Pancreas (tissue), 10 donors: ENCODE measurements around the gene CAPN3. TPM values are rescaled to one million over a fixed set of nuclear protein-coding genes. Genes with fewer than 3 reads are reported as not detected.
"Not testable (repeated sequence)": the region's sequence is repeated elsewhere in the genome, so short reads cannot be mapped to it uniquely, and the experiment has no call there.

Experiments used
- ATAC-seq, 4 donors: fragments of 200-7000 bp; cut with Tn5 transposase; one replicate each; pipeline versions ENCODE4 v1.8.0 to v1.9.1; 2020; ENCODE audit warnings: mild to moderate bottlenecking in 4 of 4, moderate library complexity in 4 of 4
- DNase-seq, 6 donors: peaks; one replicate each; pipeline ENCODE4 v3.0.0-alpha.2; 2020
- FAIRE-seq: peaks from 2 replicates; lab custom pipeline; 2012; peaks lifted over from hg19 to GRCh38; lab: Jason Lieb, UNC
- H3K27ac ChIP-seq, 4 donors: fragments of 200-600 bp; sonication (generic); 1 replicate in 3 of 4; 2 replicates in 1 of 4; pipeline versions ENCODE4 v1.5.0 to v1.8.0; 2020
- H3K27me3 ChIP-seq, 4 donors: fragments of 200-600 bp; one replicate each; pipeline ENCODE4 v1.8.0; 2021
- H3K36me3 ChIP-seq, 3 donors: fragments of 200-600 bp; sonication (generic) in 1 of 3; one replicate each; pipeline versions ENCODE4 v1.5.0 to v1.8.0; 2020 to 2021
- H3K4me1 ChIP-seq, 3 donors: fragments of 200-600 bp; one replicate each; pipeline ENCODE4 v1.8.0; 2021
- H3K4me3 ChIP-seq, 4 donors: fragments of 200-600 bp; sonication (generic) in 2 of 4; one replicate each; pipeline versions ENCODE4 v1.5.0 to v1.8.0; 2020 to 2021
- H3K9me3 ChIP-seq, 4 donors: fragments of 200-600 bp; one replicate each; pipeline ENCODE4 v1.8.0; 2021
- WGBS, 2 donors: extraction: QIAGEN DNeasy Blood & Tissue Kit; methylation state at CpG; one replicate each; pipeline ENCODE4 v1.1.7; 2013; 5-methylcytosine and 5-hydroxymethylcytosine counted together
- intact Hi-C, 3 donors: fragments of 100-400 bp; cut with DNase I; formaldehyde crosslinking; loops; one replicate each; pipeline versions ENCODE4 v1.11.1 to v1.14.2; 2022
- polyA plus RNA-seq, 2 donors: library from polyadenylated mRNA; stranded (reverse); fragments of 200-250 nt; gene quantifications; one replicate each; pipeline ENCODE4 v1.2.3, GENCODE V29; 2013
- total RNA-seq, 6 donors: library from RNA; stranded (reverse); fragmentation: NEBNext Ultra II Directional in 4 of 6; extraction: Animal tissue kit (Norgen Biotek cat#: 25700) in 4 of 6; gene quantifications; one replicate each; pipeline versions ENCODE4 v1.2.1 to v1.2.4, GENCODE V29; 2021 to 2023
- TF ChIP-seq, protein P1 (sequence below), 4 donors: fragments of 200-600 bp; sonication (generic) in 3 of 4; IDR thresholded peaks; one replicate each; pipeline versions ENCODE4 v1.5.0 to v1.8.0; 2021; ENCODE audit warnings: antibody characterized with exemption in 4 of 4
- donor health status: healthy with polysubstance abuse.
- donor health status: DM: no; HTN: no; CAD: no; lungs with moderate emphysema.
- donor health status: DM: no; HTN: no; CAD: no.
- donor health status: control.
- donor health status: control.
- donor health status: Bipolar disorder and iron deficiency.
- donor health status: DM: yes; HTN: yes; CAD: no.
- donor health status: DM: no; HTN: no; CAD: no.
- donor health status: DM: no; HTN: no; CAD: no.
- donor health status: DM: yes; HTN: yes; CAD: no.

The CAPN3 gene
- total RNA-seq (1 to 10 TPM; 1.8 to 6.7 (median 3.6) TPM), polyA plus RNA-seq (10 to 100 TPM; 23.5 to 35.8 TPM)

DNA sequence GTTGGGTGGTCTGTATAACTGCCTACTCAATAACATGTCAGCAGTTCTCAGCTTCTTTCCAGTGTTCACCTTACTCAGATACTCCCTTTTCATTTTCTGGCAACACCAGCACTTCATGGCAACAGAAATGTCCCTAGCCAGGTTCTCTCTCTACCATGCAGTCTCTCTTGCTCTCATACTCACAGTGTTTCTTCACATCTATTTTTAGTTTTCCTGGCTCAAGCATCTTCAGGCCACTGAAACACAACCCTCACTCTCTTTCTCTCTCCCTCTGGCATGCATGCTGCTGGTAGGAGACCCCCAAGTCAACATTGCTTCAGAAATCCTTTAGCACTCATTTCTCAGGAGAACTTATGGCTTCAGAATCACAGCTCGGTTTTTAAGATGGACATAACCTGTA lies at the start of gene CAPN3:
Gene CAPN3, plus strand, starts transcription at position 253 of the 400 bp plus-strand sequence. CDS start 305 bp downstream, outside the sequence.
- Histone ChIP-seq H3K4me3 (no peak within 1 kb of the TSS), H3K27ac (no peak within 1 kb of the TSS), H3K9me3 (no peaks in the 10 kb centered on the region), H3K36me3 (peaks cover 0 to 5% (median 0%) of the 10 kb centered on the region in 3 donors), H3K27me3 (no peaks in the 10 kb centered on the region), H3K4me1 (no peaks in the 10 kb centered on the region)
- 76 to 85% methylated on average over 1 of the region's 1 CpG for WGBS, 2 donors
- intact Hi-C loops, result no loop called here
- no peak for FAIRE-seq
- no peak for ATAC-seq
- TF ChIP-seq, protein P1, sequence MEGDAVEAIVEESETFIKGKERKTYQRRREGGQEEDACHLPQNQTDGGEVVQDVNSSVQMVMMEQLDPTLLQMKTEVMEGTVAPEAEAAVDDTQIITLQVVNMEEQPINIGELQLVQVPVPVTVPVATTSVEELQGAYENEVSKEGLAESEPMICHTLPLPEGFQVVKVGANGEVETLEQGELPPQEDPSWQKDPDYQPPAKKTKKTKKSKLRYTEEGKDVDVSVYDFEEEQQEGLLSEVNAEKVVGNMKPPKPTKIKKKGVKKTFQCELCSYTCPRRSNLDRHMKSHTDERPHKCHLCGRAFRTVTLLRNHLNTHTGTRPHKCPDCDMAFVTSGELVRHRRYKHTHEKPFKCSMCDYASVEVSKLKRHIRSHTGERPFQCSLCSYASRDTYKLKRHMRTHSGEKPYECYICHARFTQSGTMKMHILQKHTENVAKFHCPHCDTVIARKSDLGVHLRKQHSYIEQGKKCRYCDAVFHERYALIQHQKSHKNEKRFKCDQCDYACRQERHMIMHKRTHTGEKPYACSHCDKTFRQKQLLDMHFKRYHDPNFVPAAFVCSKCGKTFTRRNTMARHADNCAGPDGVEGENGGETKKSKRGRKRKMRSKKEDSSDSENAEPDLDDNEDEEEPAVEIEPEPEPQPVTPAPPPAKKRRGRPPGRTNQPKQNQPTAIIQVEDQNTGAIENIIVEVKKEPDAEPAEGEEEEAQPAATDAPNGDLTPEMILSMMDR (IDR thresholded peaks at IDR 0.05), result no peak
- DNase-seq, result no peak

DNA sequence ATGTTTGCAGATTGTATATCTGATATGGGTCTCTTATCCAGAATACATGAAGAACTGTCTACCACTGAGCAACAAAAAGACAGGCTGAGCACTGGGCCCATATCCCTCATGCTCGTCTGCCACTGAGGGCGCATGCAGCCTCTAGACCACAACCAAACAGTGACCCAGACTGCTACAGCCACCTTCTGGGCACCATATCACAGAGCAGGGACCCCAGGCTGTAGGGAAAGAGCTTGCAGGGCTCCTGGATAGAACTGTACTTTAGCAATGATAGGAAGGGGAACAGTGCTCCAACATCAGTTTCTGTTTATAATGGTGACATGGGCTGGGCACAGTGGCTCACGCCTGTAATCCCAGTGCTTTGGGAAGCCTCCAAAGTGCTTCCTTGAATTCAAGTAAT lies 45.8 kb upstream of the CAPN3 start:
- Histone ChIP-seq H3K4me1 (no peaks in the 10 kb centered on the region), H3K4me3 (no peak overlapping the region), H3K36me3 (peaks cover 0 to 7% (median 0%) of the 10 kb centered on the region in 3 donors), H3K27me3 (no peaks in the 10 kb centered on the region), H3K27ac (no peak overlapping the region), H3K9me3 (no peaks in the 10 kb centered on the region)
- intact Hi-C loops, result no loop called here
- WGBS, 2 donors, result 45 to 53% methylated on average over 3 of the region's 3 CpGs
- no peak for ATAC-seq
- no peak for DNase-seq
- TF ChIP-seq, protein P1 (IDR thresholded peaks at IDR 0.05), result no peak
- FAIRE-seq, result no peak

DNA sequence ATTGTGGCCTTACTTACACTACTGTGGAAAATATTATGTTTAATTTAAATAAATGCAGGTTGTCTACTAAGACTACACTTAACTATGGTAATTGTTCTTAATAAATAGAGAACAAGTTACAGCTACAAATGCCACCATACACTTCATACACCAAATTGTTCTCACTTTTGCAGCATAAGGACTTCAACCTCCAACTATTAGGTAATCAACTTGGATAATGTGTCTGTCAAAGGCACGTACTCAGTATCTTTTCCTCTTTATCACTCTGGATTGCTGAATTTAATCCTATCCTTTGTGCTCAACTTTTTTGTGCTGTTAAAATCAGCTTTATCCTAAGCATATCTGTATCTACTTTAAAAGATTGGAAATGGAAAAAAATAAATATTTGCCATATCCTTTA lies 44.5 kb upstream of the CAPN3 start:
- ATAC-seq (no peak), FAIRE-seq (no peak), DNase-seq (no peak)
- H3K9me3 ChIP-seq, result no peaks in the 10 kb centered on the region
- peaks cover 0 to 7% (median 0%) of the 10 kb centered on the region in 3 donors for H3K36me3 ChIP-seq
- intact Hi-C loops, result no loop called here
- TF ChIP-seq, protein P1 (IDR thresholded peaks at IDR 0.05), result no peak
- H3K27me3 ChIP-seq, result no peaks in the 10 kb centered on the region
- no peak overlapping the region for H3K4me3 ChIP-seq
- H3K27ac ChIP-seq, result no peak overlapping the region
- WGBS, 2 donors, result 84 to 95% methylated on average over 1 of the region's 1 CpG
- H3K4me1 ChIP-seq, result no peaks in the 10 kb centered on the region

- Histone ChIP-seq H3K9me3 (no peaks in the 10 kb centered on the region), H3K36me3 (peaks cover 0 to 4% (median 0%) of the 10 kb centered on the region in 3 donors), H3K4me3 (no peak overlapping the region), H3K27me3 (no peaks in the 10 kb centered on the region), H3K27ac (no peak overlapping the region), H3K4me1 (no peaks in the 10 kb centered on the region)
- 70 to 76% methylated on average over 1 of the region's 1 CpG for WGBS, 2 donors
- TF ChIP-seq, protein P1 (IDR thresholded peaks at IDR 0.05), result no peak
- ATAC-seq (no peak), DNase-seq (no peak), FAIRE-seq (no peak)
- intact Hi-C loops, result no loop called here
Observed at GRCh38 chr15:42315521-42315920, 43.8 kb upstream of the CAPN3 start.

DNA sequence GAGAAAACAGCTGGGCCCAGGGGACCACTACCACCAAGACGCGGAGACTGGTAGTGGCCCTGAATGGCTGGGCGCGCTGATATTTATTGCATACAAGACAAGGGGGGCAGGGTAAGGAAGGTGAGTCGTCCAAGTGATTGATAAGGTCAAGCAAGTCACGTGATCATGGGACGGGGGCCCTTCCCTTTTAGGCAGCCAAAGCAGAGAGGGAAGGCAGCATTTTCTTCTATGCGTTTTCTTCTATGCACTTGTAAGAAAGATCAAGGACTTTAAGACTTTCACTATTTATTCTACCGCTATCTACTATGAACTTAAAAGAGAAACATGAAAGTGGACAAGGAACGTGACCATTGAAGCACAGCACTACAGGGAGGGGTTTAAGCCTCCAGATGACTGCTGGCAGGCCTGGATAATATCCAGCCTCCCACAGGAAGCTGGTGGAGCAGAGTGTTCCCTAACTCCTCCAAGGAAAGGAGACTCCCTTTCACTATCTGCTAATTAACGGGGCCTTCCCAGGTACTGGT lies 43.0 kb upstream of the CAPN3 start:
- H3K4me1 ChIP-seq, FAIRE-seq, ATAC-seq, intact Hi-C loops, H3K27ac ChIP-seq, DNase-seq, H3K9me3 ChIP-seq, H3K36me3 ChIP-seq, H3K4me3 ChIP-seq, H3K27me3 ChIP-seq: not testable (repeated sequence)
- WGBS, 2 donors, result 67 to 70% methylated on average over 11 of the region's 11 CpGs
